ENCODE measurements around the gene MSANTD3.

The MSANTD3 gene

DNA sequence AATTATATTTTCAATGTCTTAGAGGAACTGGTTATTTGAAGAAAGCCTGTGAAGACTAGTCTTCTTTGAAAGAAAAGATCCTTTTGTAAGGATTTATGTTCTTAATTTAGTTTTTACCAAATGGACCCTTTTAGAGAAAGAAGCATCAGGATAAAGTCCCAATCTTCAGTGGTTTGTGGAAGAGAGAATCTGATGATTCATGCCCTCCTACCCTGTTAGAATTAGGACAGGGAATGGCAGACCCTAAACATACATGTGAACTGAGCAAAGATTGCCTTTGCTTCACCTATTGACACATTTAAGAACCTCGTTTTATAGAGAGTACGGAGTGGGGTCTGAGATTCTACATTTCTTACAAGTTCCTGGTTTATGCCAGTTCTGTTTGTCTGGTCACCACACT, 26.0 kb downstream of the MSANTD3 start:
- no peak for TF ChIP-seq CTCF (IDR thresholded peaks at IDR 0.05; ENCODE audit: low read depth, low read length)
- H3K4me3 ChIP-seq (ENCODE audit: low read depth, low read length) = no peak overlapping the region

DNA sequence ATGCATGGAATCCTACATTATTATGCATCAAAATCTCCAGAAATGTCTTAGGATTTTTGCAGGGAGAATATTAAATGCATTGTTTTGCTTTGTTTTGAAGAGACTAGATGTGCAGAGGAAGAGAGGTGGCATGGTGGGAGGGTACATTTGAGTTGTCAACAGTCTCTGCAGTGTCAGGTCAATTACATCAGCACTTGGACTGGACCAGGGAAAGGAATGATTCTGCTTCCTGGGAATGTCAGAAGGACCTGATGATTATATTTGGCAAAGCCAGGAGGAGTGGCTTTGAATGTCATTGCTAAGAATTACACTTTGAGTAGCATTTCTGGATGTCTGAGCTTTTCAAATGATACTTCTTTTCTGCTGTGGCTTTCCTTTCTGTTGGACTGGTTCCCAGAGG, 28.5 kb downstream of the MSANTD3 start:
- TF ChIP-seq CTCF (IDR thresholded peaks at IDR 0.05; ENCODE audit: low read depth, low read length) = no peak
- H3K4me3 ChIP-seq (ENCODE audit: low read depth, low read length) = no peak overlapping the region

GRCh38 chr9:100457517-100457916, 30.6 kb downstream of the MSANTD3 start:
- no peak for TF ChIP-seq CTCF (IDR thresholded peaks at IDR 0.05; ENCODE audit: low read depth, low read length)
- H3K4me3 ChIP-seq (ENCODE audit: low read depth, low read length) = no peak overlapping the region

- TF ChIP-seq CTCF (IDR thresholded peaks at IDR 0.05; ENCODE audit: low read depth, low read length) = no peak
These were observed 33.0 kb downstream of the MSANTD3 start for GRCh38 chr9:100459963-100460362.

DNA sequence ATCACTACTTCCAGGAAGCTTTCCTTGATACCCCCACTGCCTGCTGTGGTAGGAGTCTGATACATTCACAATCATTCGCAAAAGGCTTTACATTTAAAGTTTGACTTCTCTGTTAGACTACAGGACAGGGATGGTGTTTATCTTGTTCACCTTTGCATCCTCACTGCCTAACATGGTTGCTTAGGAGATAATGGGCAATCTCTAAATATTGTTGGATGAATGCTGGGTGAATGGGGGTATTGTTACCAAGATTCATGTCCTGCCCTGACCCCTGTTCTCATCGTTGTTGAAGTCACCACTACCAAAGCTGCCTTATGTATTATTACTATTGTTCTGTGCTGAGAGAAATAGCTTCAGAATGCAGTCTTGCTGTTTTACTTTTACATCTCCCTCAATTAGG, 38.3 kb downstream of the MSANTD3 start:
- H3K4me3 ChIP-seq (ENCODE audit: low read depth, low read length) = no peak overlapping the region
- TF ChIP-seq CTCF (IDR thresholded peaks at IDR 0.05; ENCODE audit: low read depth, low read length) = no peak

More at GRCh38 chr9:100459963-100460362, 33.0 kb downstream of the MSANTD3 start:
- H3K4me3 ChIP-seq (ENCODE audit: low read depth, low read length) = no peak overlapping the region

- no peak overlapping the region for H3K4me3 ChIP-seq (ENCODE audit: low read depth, low read length)
- TF ChIP-seq CTCF (IDR thresholded peaks at IDR 0.05; ENCODE audit: low read depth, low read length) = no peak
These were observed 38.8 kb downstream of the MSANTD3 start for GRCh38 chr9:100465761-100466160.

- H3K4me3 ChIP-seq (ENCODE audit: low read depth, low read length) = no peak overlapping the region
- no peak for TF ChIP-seq CTCF (IDR thresholded peaks at IDR 0.05; ENCODE audit: low read depth, low read length)
These were observed 39.4 kb downstream of the MSANTD3 start for GRCh38 chr9:100466171-100466828.
